ENCODE results near the gene OR14J1.

DNA sequence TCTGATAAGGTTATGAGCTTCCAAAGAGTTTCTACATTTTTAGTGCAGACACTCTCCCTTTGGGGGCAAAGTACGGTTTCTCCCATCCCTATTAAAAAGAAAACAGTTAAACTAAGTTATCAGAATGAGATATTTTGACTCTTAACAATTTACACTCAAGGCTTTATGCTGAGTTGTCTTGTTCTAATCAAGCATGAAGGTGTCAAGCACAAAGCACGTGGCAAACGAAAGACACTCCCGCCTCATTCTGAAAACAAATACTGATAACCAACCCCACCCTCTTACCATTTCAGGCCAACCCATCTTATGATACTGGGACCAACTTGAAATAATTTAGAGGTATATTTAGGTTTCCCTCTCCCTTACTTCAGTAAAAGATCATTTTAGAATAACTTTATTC, 24.3 kb downstream of the OR14J1 start:
- TF ChIP-seq CTCF (conservative IDR thresholded peaks at IDR 0.05) (no peak), EZH2 (IDR thresholded peaks at IDR 0.05; ENCODE audit: low read depth) (no peak)

All from PC-9 (cell line).